HS-5 (cell line): ENCODE data around the gene NMRAL1.

ENCODE experiments used
- DNase-seq: peaks from one replicate; pipeline ENCODE4 v3.0.0-alpha.2; 2012; ENCODE audit warnings: low read depth

Gene NMRAL1

GRCh38 chr16:4474192-4474961, at the start of gene NMRAL1:
NMRAL1 (minus strand) TSS chr16:4474625; CDS start chr16:4474132, 493 bp downstream.
- peak; percentile 73 for DNase-seq

- DNase-seq, result no peak
Measured at GRCh38 chr16:4523686-4524085, 49.3 kb upstream of the NMRAL1 start.

GRCh38 chr16:4522051-4522581, 47.7 kb upstream of the NMRAL1 start:
- DNase-seq, result no peak

GRCh38 chr16:4520913-4521312, 46.5 kb upstream of the NMRAL1 start:
- no peak for DNase-seq

- no peak for DNase-seq
Measured at GRCh38 chr16:4519274-4520058, 45.0 kb upstream of the NMRAL1 start.

GRCh38 chr16:4517812-4518680, 43.6 kb upstream of the NMRAL1 start:
- DNase-seq, result no peak

GRCh38 chr16:4515611-4516233, 41.3 kb upstream of the NMRAL1 start:
- no peak for DNase-seq

GRCh38 chr16:4514606-4515005, 40.2 kb upstream of the NMRAL1 start:
- no peak for DNase-seq

GRCh38 chr16:4513881-4514280, 39.5 kb upstream of the NMRAL1 start:
- no peak for DNase-seq

GRCh38 chr16:4513086-4513860, 38.8 kb upstream of the NMRAL1 start:
- no peak for DNase-seq

- no peak for DNase-seq
Measured at GRCh38 chr16:4512473-4512872, 38.0 kb upstream of the NMRAL1 start.

- no peak for DNase-seq
Measured at GRCh38 chr16:4511441-4512082, 37.1 kb upstream of the NMRAL1 start.

- no peak for DNase-seq
Measured at GRCh38 chr16:4510747-4511426, 36.5 kb upstream of the NMRAL1 start.

GRCh38 chr16:4510131-4510530, 35.7 kb upstream of the NMRAL1 start:
- no peak for DNase-seq

GRCh38 chr16:4509420-4509819, 35.0 kb upstream of the NMRAL1 start:
- DNase-seq, result no peak

- no peak for DNase-seq
Measured at GRCh38 chr16:4508806-4509205, 34.4 kb upstream of the NMRAL1 start.

- DNase-seq, result no peak
Measured at GRCh38 chr16:4507588-4508345, 33.3 kb upstream of the NMRAL1 start.

- DNase-seq, result no peak
Measured at GRCh38 chr16:4506450-4506849, 32.0 kb upstream of the NMRAL1 start.
